Endometrial microvascular endothelial cells (primary cell): ENCODE data around the gene RIPOR2. TPM values are rescaled to one million over a fixed set of nuclear protein-coding genes. Genes with fewer than 3 reads are reported as not detected.
"Not testable (repeated sequence)": the region's sequence is repeated elsewhere in the genome, so short reads cannot be mapped to it uniquely, and the experiment has no call there.

Experiments used
- in situ Hi-C: cut with HindIII; loops from 2 replicates; pipeline ENCODE4 v1.10.0; 2017; ENCODE audit warnings: low sequenced_read_pairs, low pct_unique_long_range_greater_than_20kb; ENCODE audit errors: inconsistent ontology term
- total RNA-seq: library from RNA; depleted of rRNA; stranded (reverse); fragments of >200 nt; gene quantifications from one replicate; pipeline ENCODE4 v1.2.3, GENCODE V29; 2015; ENCODE audit errors: inconsistent ontology term

The RIPOR2 gene
- total RNA-seq, 1 donor from 2014 or later = not detected

DNA sequence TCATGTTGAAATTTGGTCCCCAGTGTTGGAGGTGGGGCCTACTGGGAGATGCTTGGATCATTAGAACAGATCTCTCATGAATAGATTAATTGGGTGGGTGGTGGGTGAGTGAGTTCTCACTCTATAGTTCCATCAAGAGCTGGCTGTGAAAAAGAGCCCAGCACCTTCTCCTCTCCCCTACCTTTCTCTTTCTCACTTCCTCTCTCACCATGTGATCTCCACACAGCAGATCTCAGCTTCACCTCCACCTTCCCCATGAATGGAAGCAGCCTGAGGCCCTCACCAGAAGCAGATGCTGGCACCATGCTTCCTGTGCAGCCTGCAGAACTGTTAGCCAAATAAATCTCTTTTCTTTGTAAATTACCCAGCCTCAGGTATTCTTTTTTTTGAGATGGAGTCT is 173.9 kb downstream of the RIPOR2 start:
- in situ Hi-C loops = no loop called here

DNA sequence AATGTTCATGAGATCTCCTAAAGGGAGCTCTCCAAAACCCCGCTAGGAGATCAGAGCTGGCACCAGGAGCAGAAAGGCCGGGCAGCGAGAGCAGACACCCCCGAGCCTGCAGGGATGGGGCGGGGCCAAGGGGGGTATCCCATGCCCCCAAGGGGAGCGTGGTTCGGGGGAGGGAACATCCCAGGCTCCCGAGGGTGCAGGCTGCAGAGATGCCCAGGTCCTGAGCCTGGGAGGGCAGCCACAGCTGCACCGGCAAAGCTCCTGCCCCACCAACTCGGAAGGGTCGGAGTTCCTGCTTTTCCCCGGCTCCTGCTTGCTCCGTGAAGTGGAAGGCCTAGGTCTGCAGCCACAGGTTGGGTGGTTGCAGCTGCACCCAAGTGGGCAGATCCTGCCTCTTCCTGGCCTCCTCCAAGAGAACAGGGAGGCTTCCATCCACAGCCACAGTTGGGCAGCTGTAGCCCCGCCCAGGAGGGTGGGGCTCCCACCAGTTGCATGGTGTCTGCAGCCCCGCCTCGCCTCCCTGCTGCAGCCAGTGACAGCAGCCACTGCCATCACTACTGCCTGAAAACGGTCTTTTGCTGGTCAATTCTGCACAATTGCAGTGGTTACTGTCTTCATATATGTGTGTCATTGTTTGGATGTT is 174.4 kb downstream of the RIPOR2 start:
- in situ Hi-C loops = no loop called here

DNA sequence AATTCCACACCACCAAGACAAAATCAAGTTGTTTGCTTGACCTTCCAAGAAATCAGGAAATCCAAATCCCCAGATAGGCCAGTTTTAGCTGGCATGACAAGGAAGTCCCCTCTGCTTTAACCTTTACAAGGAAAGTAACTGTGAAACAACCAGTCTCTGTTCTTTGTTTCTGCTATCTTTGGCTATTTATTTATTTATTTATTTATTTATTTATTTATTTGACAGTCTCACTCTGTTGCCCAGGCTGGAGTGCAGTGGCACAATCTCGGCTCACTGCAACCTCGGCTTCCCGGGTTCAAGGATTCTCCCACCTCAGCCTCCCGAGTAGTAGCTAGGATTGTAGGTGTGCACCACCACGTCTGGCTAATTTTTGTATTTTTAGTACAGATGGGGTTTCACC is 175.6 kb downstream of the RIPOR2 start:
- in situ Hi-C loops = no loop called here

- in situ Hi-C loops = no loop called here
Measured at GRCh38 chr6:24759718-24760117, 176.0 kb downstream of the RIPOR2 start.

DNA sequence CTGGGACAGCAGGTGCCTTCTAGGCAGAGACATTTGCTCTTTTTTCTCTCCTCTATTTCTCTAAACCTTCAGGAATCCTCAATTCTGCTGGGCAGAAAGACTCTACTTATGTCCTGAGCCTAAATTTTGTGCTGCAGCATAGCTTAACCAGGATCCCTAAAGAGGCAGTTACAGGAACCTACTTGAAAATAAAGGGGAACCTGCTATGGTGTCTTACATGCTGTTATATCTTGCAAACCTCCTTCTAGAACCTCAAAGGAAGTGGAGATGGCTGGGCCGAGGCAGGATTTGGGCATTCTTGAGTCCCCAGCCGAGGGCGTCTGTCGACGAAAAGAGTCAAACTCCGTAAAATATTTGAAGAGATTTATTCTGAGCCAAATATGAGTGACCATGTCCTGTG is 178.1 kb downstream of the RIPOR2 start:
- in situ Hi-C loops = no loop called here

DNA sequence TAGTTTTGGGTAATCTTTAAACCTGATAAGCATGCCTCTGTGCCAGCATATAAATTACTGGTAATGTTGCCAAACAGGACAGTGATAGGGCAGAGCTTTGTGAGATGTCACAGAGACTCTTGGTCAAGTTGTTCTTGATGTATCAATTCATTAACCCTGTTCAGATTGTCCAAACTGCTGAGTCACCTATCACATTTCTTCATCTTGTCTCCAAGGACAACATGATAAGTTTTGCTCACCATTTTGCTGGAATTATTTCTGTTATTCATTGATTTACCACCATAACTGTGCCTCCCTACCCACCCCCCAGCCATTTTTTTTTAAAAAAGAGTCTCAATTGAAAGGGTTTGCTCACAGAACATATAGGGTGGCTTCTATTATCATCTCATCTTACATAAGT is 180.5 kb downstream of the RIPOR2 start:
- in situ Hi-C loops = no loop called here

DNA sequence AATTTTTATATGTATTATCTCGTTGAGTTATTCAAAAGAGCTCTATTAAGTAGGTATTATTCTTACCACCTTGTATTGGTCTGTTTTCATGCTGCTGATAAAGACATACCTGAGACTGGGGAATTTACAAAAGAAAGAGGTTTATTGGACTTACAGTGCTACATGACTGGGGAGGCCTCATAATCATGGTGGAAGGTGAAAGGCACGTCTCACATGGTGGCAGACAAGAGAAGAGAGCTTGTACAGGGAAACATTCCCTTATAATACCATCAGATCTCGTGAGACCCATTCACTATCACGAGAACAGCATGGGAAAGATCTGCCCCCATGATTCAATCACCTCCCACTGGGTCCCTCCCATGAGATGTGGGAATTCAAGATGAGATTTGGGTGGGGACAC is 181.4 kb downstream of the RIPOR2 start:
- in situ Hi-C loops = not testable (repeated sequence)

Other genes with a start within 250 kb of the RIPOR2 start
- 165 TPM for gene C6orf62, start 216.8 kb downstream of the RIPOR2 start, total RNA-seq
- gene GMNN, start 161.0 kb downstream of the RIPOR2 start, total RNA-seq = 32.7 TPM
- not detected for gene ARMH2, start 137.0 kb downstream of the RIPOR2 start, total RNA-seq